ENCODE results near the gene SEC14L5.

The SEC14L5 gene

GRCh38 chr16:5059386-5060072, 101.4 kb downstream of the SEC14L5 start:
- no peak overlapping the region for H3K4me3 ChIP-seq (ENCODE audit: low read length in 2 of 2)
- H3K27me3 ChIP-seq (ENCODE audit: control insufficient read depth in 1 of 2, insufficient read depth in 2 of 2, low read length in 2 of 2), result peaks cover 0 to 2% of the 10 kb centered on the region in 2 donors
- no peaks in the 10 kb centered on the region for H3K36me3 ChIP-seq (ENCODE audit: control insufficient read depth in 2 of 2, insufficient read depth in 2 of 2, low read length in 2 of 2)
- no peak overlapping the region for H3K9ac ChIP-seq (ENCODE audit: low read length in 2 of 2)
- no peak overlapping the region for H3K27ac ChIP-seq (ENCODE audit: low read length)
- H3K9me3 ChIP-seq (ENCODE audit: control insufficient read depth in 2 of 2, low read length in 2 of 2), result no peaks in the 10 kb centered on the region
- no peaks in the 10 kb centered on the region for H3K4me1 ChIP-seq (ENCODE audit: control insufficient read depth, insufficient read depth, low read length)

- Histone ChIP-seq H3K27ac (ENCODE audit: low read length) (no peak overlapping the region), H3K27me3 (ENCODE audit: control insufficient read depth in 1 of 2, insufficient read depth in 2 of 2, low read length in 2 of 2) (peaks cover 0 to 2% of the 10 kb centered on the region in 2 donors), H3K4me3 (ENCODE audit: low read length in 2 of 2) (no peak overlapping the region), H3K36me3 (ENCODE audit: control insufficient read depth in 2 of 2, insufficient read depth in 2 of 2, low read length in 2 of 2) (no peaks in the 10 kb centered on the region), H3K4me1 (ENCODE audit: control insufficient read depth, insufficient read depth, low read length) (no peaks in the 10 kb centered on the region), H3K9ac (ENCODE audit: low read length in 2 of 2) (no peak overlapping the region), H3K9me3 (ENCODE audit: control insufficient read depth in 2 of 2, low read length in 2 of 2) (no peaks in the 10 kb centered on the region)
These were observed 102.0 kb downstream of the SEC14L5 start for GRCh38 chr16:5060073-5060641.

- no peaks in the 10 kb centered on the region for H3K9me3 ChIP-seq (ENCODE audit: control insufficient read depth in 2 of 2, low read length in 2 of 2)
- no peaks in the 10 kb centered on the region for H3K4me1 ChIP-seq (ENCODE audit: control insufficient read depth, insufficient read depth, low read length)
- no peak overlapping the region for H3K4me3 ChIP-seq (ENCODE audit: low read length in 2 of 2)
These were observed 103.9 kb downstream of the SEC14L5 start for GRCh38 chr16:5062051-5062450.

GRCh38 chr16:5062790-5063765, 104.9 kb downstream of the SEC14L5 start:
- Histone ChIP-seq H3K27ac (ENCODE audit: low read length) (no peak overlapping the region), H3K9ac (ENCODE audit: low read length in 2 of 2) (no peak overlapping the region), H3K4me1 (ENCODE audit: control insufficient read depth, insufficient read depth, low read length) (no peaks in the 10 kb centered on the region), H3K9me3 (ENCODE audit: control insufficient read depth in 2 of 2, low read length in 2 of 2) (no peaks in the 10 kb centered on the region), H3K36me3 (ENCODE audit: control insufficient read depth in 2 of 2, insufficient read depth in 2 of 2, low read length in 2 of 2) (no peaks in the 10 kb centered on the region), H3K4me3 (ENCODE audit: low read length in 2 of 2) (no peak overlapping the region), H3K27me3 (ENCODE audit: control insufficient read depth in 1 of 2, insufficient read depth in 2 of 2, low read length in 2 of 2) (peaks cover 0 to 2% of the 10 kb centered on the region in 2 donors)

More at GRCh38 chr16:5062051-5062450, 103.9 kb downstream of the SEC14L5 start:
- Histone ChIP-seq H3K27ac (ENCODE audit: low read length) (no peak overlapping the region), H3K36me3 (ENCODE audit: control insufficient read depth in 2 of 2, insufficient read depth in 2 of 2, low read length in 2 of 2) (no peaks in the 10 kb centered on the region), H3K27me3 (ENCODE audit: control insufficient read depth in 1 of 2, insufficient read depth in 2 of 2, low read length in 2 of 2) (peaks cover 0 to 2% of the 10 kb centered on the region in 2 donors), H3K9ac (ENCODE audit: low read length in 2 of 2) (no peak overlapping the region)

GRCh38 chr16:5064915-5065314, 106.8 kb downstream of the SEC14L5 start:
- peak overlapping the region in 1 of 2 donors; percentile 52 for H3K4me3 ChIP-seq (ENCODE audit: low read length in 2 of 2)
- H3K9ac ChIP-seq (ENCODE audit: low read length in 2 of 2), result no peak overlapping the region
- no peaks in the 10 kb centered on the region for H3K4me1 ChIP-seq (ENCODE audit: control insufficient read depth, insufficient read depth, low read length)
- H3K27ac ChIP-seq (ENCODE audit: low read length), result no peak overlapping the region
- H3K9me3 ChIP-seq (ENCODE audit: control insufficient read depth in 2 of 2, low read length in 2 of 2), result no peaks in the 10 kb centered on the region
- no peaks in the 10 kb centered on the region for H3K36me3 ChIP-seq (ENCODE audit: control insufficient read depth in 2 of 2, insufficient read depth in 2 of 2, low read length in 2 of 2)
- H3K27me3 ChIP-seq (ENCODE audit: control insufficient read depth in 1 of 2, insufficient read depth in 2 of 2, low read length in 2 of 2), result peaks cover 0 to 2% of the 10 kb centered on the region in 2 donors

- Histone ChIP-seq H3K27ac (ENCODE audit: low read length) (no peak overlapping the region), H3K4me1 (ENCODE audit: control insufficient read depth, insufficient read depth, low read length) (no peaks in the 10 kb centered on the region), H3K4me3 (ENCODE audit: low read length in 2 of 2) (peak overlapping the region in 1 of 2 donors; percentile 52)
These were observed 107.2 kb downstream of the SEC14L5 start for GRCh38 chr16:5065326-5065725.

GRCh38 chr16:5065813-5066212, 107.7 kb downstream of the SEC14L5 start, which contains the start of gene C16orf89:
Gene C16orf89 (minus strand): TSS chr16:5065956. CDS start chr16:5065908, 48 bp downstream.
- Histone ChIP-seq H3K4me1 (ENCODE audit: control insufficient read depth, insufficient read depth, low read length) (peaks cover 1% of the 10 kb centered on the region), H3K27ac (ENCODE audit: low read length) (no peak within 1 kb of the TSS), H3K4me3 (ENCODE audit: low read length in 2 of 2) (peak within 1 kb of the TSS in 1 of 2 donors; percentile 52)

More at GRCh38 chr16:5065326-5065725, 107.2 kb downstream of the SEC14L5 start:
- Histone ChIP-seq H3K9ac (ENCODE audit: low read length in 2 of 2) (no peak overlapping the region), H3K27me3 (ENCODE audit: control insufficient read depth in 1 of 2, insufficient read depth in 2 of 2, low read length in 2 of 2) (no peaks in the 10 kb centered on the region), H3K9me3 (ENCODE audit: control insufficient read depth in 2 of 2, low read length in 2 of 2) (no peaks in the 10 kb centered on the region), H3K36me3 (ENCODE audit: control insufficient read depth in 2 of 2, insufficient read depth in 2 of 2, low read length in 2 of 2) (no peaks in the 10 kb centered on the region)

GRCh38 chr16:5066511-5066910, 108.4 kb downstream of the SEC14L5 start:
- no peak overlapping the region for H3K4me3 ChIP-seq (ENCODE audit: low read length in 2 of 2)
- H3K4me1 ChIP-seq (ENCODE audit: control insufficient read depth, insufficient read depth, low read length), result peaks cover 7% of the 10 kb centered on the region
- no peak overlapping the region for H3K27ac ChIP-seq (ENCODE audit: low read length)
- H3K27me3 ChIP-seq (ENCODE audit: control insufficient read depth in 1 of 2, insufficient read depth in 2 of 2, low read length in 2 of 2), result no peaks in the 10 kb centered on the region
- H3K9ac ChIP-seq (ENCODE audit: low read length in 2 of 2), result no peak overlapping the region
- no peaks in the 10 kb centered on the region for H3K36me3 ChIP-seq (ENCODE audit: control insufficient read depth in 2 of 2, insufficient read depth in 2 of 2, low read length in 2 of 2)
- no peaks in the 10 kb centered on the region for H3K9me3 ChIP-seq (ENCODE audit: control insufficient read depth in 2 of 2, low read length in 2 of 2)

More at GRCh38 chr16:5065813-5066212, 107.7 kb downstream of the SEC14L5 start, which contains the start of gene C16orf89:
- Histone ChIP-seq H3K9ac (ENCODE audit: low read length in 2 of 2) (no peak within 1 kb of the TSS), H3K36me3 (ENCODE audit: control insufficient read depth in 2 of 2, insufficient read depth in 2 of 2, low read length in 2 of 2) (no peaks in the 10 kb centered on the region), H3K9me3 (ENCODE audit: control insufficient read depth in 2 of 2, low read length in 2 of 2) (no peaks in the 10 kb centered on the region), H3K27me3 (ENCODE audit: control insufficient read depth in 1 of 2, insufficient read depth in 2 of 2, low read length in 2 of 2) (no peaks in the 10 kb centered on the region)
